HEK293 (cell line): Measurements from ENCODE around the gene TANC1.

Experiments
- CTCF ChIA-PET: fragments of 350-600 bp; formaldehyde crosslinking; extraction: SDS; loops from one replicate; lab custom pipeline; 2021; ENCODE audit warnings: antibody characterized with exemption; lab: Yijun Ruan, JAX
- POLR2A ChIA-PET: fragments of 300-600 bp; formaldehyde crosslinking; extraction: SDS; loops from one replicate; lab custom pipeline; 2020; ENCODE audit warnings: antibody characterized with exemption, inconsistent platforms; lab: Yijun Ruan, JAX
- H3K27ac ChIP-seq: fragments of 200-500 bp; sonication (Bioruptor generic); 2 replicates; pipeline ENCODE4 v1.5.1; 2014; ENCODE audit warnings: low read depth, low read length, control low read depth, inconsistent platforms; ENCODE audit errors: extremely low read depth
- H3K36me3 ChIP-seq, 2 experiments: fragments of 200-500 bp in 1 of 2; sonication (Bioruptor generic) in 1 of 2; 1 replicate in 1 of 2; 2 replicates in 1 of 2; pipeline ENCODE4 v1.5.1; 2014 to 2017; ENCODE audit warnings: inconsistent platforms in 2 of 2, low read length in 2 of 2; ENCODE audit not compliant: control insufficient read depth in 2 of 2, insufficient read depth in 1 of 2
- H3K4me1 ChIP-seq: fragments of 200-500 bp; sonication (Bioruptor generic); 2 replicates; pipeline ENCODE4 v1.5.1; 2014; ENCODE audit warnings: mild to moderate bottlenecking, low read length, inconsistent platforms; ENCODE audit not compliant: control insufficient read depth, insufficient read depth
- H3K4me3 ChIP-seq: 2 replicates; pipeline ENCODE4 v1.5.1; 2011; ENCODE audit warnings: low read depth, mild to moderate bottlenecking, control low read depth, low read length, moderate library complexity
- H3K9me3 ChIP-seq: fragments of 200-500 bp; sonication (Bioruptor generic); 2 replicates; pipeline ENCODE4 v1.5.1; 2014; ENCODE audit warnings: low read depth, low read length, inconsistent platforms; ENCODE audit not compliant: control insufficient read depth, insufficient read depth
- BCL11A ChIP-seq: fragments of 450-650 bp; formaldehyde crosslinking; IDR thresholded peaks from 2 replicates; pipeline ENCODE4 v1.5.1; 2016; ENCODE audit warnings: low read depth, missing biosample characterization, missing genetic modification characterization
- CTCF ChIP-seq: fragments of 450-650 bp; formaldehyde crosslinking; IDR thresholded peaks from 2 replicates; pipeline ENCODE4 v1.5.1; 2016; ENCODE audit warnings: missing biosample characterization, missing genetic modification characterization
- KLF1 ChIP-seq: fragments of 450-650 bp; formaldehyde crosslinking; IDR thresholded peaks from 2 replicates; pipeline ENCODE4 v1.5.1; 2016; ENCODE audit warnings: missing biosample characterization, missing genetic modification characterization
- KLF10 ChIP-seq: fragments of 450-650 bp; IDR thresholded peaks from 2 replicates; pipeline ENCODE4 v1.5.1; 2018; ENCODE audit warnings: missing biosample characterization, mild to moderate bottlenecking, missing genetic modification characterization
- MZF1 ChIP-seq: fragments of 450-650 bp; formaldehyde crosslinking; IDR thresholded peaks from 2 replicates; pipeline ENCODE4 v1.5.1; 2017; ENCODE audit warnings: missing biosample characterization, missing genetic modification characterization, borderline replicate concordance
- ZBTB1 ChIP-seq: fragments of 450-650 bp; formaldehyde crosslinking; IDR thresholded peaks from 2 replicates; pipeline ENCODE4 v1.5.1; 2016; ENCODE audit warnings: missing biosample characterization, missing genetic modification characterization
- ZBTB44 ChIP-seq: fragments of 450-650 bp; IDR thresholded peaks from 2 replicates; pipeline ENCODE4 v1.5.1; 2018; ENCODE audit warnings: missing biosample characterization, mild to moderate bottlenecking, missing genetic modification characterization
- ZFP3 ChIP-seq: fragments of 450-650 bp; formaldehyde crosslinking; IDR thresholded peaks from 2 replicates; pipeline ENCODE4 v1.5.1; 2016; ENCODE audit warnings: low read depth, missing biosample characterization, missing genetic modification characterization
- ZFP69B ChIP-seq: fragments of 450-650 bp; formaldehyde crosslinking; IDR thresholded peaks from 2 replicates; pipeline ENCODE4 v1.5.1; 2016; ENCODE audit warnings: missing biosample characterization, missing genetic modification characterization
- ZNF146 ChIP-seq: fragments of 450-650 bp; formaldehyde crosslinking; IDR thresholded peaks from 2 replicates; pipeline ENCODE4 v1.5.1; 2016; ENCODE audit warnings: missing biosample characterization, missing genetic modification characterization
- ZNF148 ChIP-seq: fragments of 450-650 bp; formaldehyde crosslinking; IDR thresholded peaks from 2 replicates; pipeline ENCODE4 v1.5.0; 2017; ENCODE audit warnings: missing biosample characterization, missing genetic modification characterization, borderline replicate concordance
- ZNF169 ChIP-seq: fragments of 450-650 bp; formaldehyde crosslinking; IDR thresholded peaks from 2 replicates; pipeline ENCODE4 v1.5.1; 2016; ENCODE audit warnings: missing biosample characterization, missing genetic modification characterization
- ZNF350 ChIP-seq: fragments of 450-650 bp; formaldehyde crosslinking; IDR thresholded peaks from 2 replicates; pipeline ENCODE4 v1.5.0; 2017; ENCODE audit warnings: missing biosample characterization, mild to moderate bottlenecking, missing genetic modification characterization
- ZNF354C ChIP-seq: fragments of 450-650 bp; formaldehyde crosslinking; IDR thresholded peaks from 2 replicates; pipeline ENCODE4 v1.5.1; 2016; ENCODE audit warnings: missing biosample characterization, missing genetic modification characterization, low read depth, borderline replicate concordance
- ZNF549 ChIP-seq: fragments of 450-650 bp; IDR thresholded peaks from 2 replicates; pipeline ENCODE4 v1.5.1; 2018; ENCODE audit warnings: missing biosample characterization, missing genetic modification characterization, mild to moderate bottlenecking, inconsistent platforms, moderate library complexity
- ZNF704 ChIP-seq: fragments of 450-650 bp; formaldehyde crosslinking; IDR thresholded peaks from 2 replicates; pipeline ENCODE4 v1.5.1; 2016; ENCODE audit warnings: missing biosample characterization, missing genetic modification characterization

TANC1 gene

GRCh38 chr2:159088906-159089305 lies 120.5 kb downstream of the TANC1 start:
- ChIA-PET POLR2A (no interaction called here), CTCF (interaction anchor here (1.0 to 1.1 kb wide), 4 partner anchors 11 to 110 kb away, joined by 3 to 4 read pairs (median 4); no protein-coding TSS in a partner anchor)
- TF ChIP-seq ZBTB1 (tag by site-specific recombination) (no peak), CTCF (0 out of 2 replicates have a peak, but pooled peaks have one; percentile 18)
- no peak overlapping the region for H3K27ac ChIP-seq
- peaks cover 32% of the 10 kb centered on the region for H3K4me1 ChIP-seq
- no peaks in the 10 kb centered on the region for H3K9me3 ChIP-seq
- no peak overlapping the region for H3K4me3 ChIP-seq
- H3K36me3 ChIP-seq: peaks cover 0 to 7% of the 10 kb centered on the region in 2 experiments; a peak in 1 of 3 replicates

- CTCF ChIA-PET: interaction anchor here (1.2 kb wide), 1 partner anchor 30 kb away, joined by 4 read pairs; no protein-coding TSS in a partner anchor
- peaks cover 33% of the 10 kb centered on the region for H3K4me1 ChIP-seq
- TF ChIP-seq ZFP3: no peak
- no peak for TF ChIP-seq ZNF148 (tag by site-specific recombination)
- no peak for TF ChIP-seq ZBTB44 (tag by site-specific recombination)
- TF ChIP-seq ZNF146 (tag by site-specific recombination): no peak
- no peak for TF ChIP-seq ZNF354C (tag by site-specific recombination)
- TF ChIP-seq KLF1 (tag by site-specific recombination): no peak
- no peak for TF ChIP-seq ZFP69B (tag by site-specific recombination)
- TF ChIP-seq ZNF350 (tag by site-specific recombination): no peak
- no peak for TF ChIP-seq ZNF704 (tag by site-specific recombination)
- TF ChIP-seq ZNF169 (tag by site-specific recombination): no peak
- TF ChIP-seq ZNF549: no peak
- no peak for TF ChIP-seq MZF1 (tag by site-specific recombination)
- TF ChIP-seq KLF10 (tag by site-specific recombination): no peak
- TF ChIP-seq BCL11A (tag by site-specific recombination): no peak
- TF ChIP-seq, all 188 proteins: peak for 0
- Histone ChIP-seq H3K36me3 (peaks cover 0 to 7% of the 10 kb centered on the region in 2 experiments; a peak in 1 of 3 replicates), H3K27ac (no peak overlapping the region), H3K4me3 (no peak overlapping the region), H3K9me3 (no peaks in the 10 kb centered on the region)
- POLR2A ChIA-PET: no interaction called here
These were observed 121.1 kb downstream of the TANC1 start for GRCh38 chr2:159089543-159089942.
